SK-N-SH (cell line): Measurements from ENCODE around the gene ALDH16A1. TPM values are rescaled to one million over a fixed set of nuclear protein-coding genes. Genes with fewer than 3 reads are reported as not detected.

Experiments
- CTCF ChIA-PET: fragments of 300-600, 350-600 bp; formaldehyde crosslinking; extraction: SDS; loops from one replicate; lab custom pipeline; 2021; lab: Yijun Ruan, JAX
- POLR2A ChIA-PET: fragments of 350-600 bp; sonication (Branson Sonifier 250); formaldehyde crosslinking; extraction: SDS; loops from one replicate; lab custom pipeline; 2020; ENCODE audit warnings: antibody characterized with exemption, inconsistent platforms; lab: Yijun Ruan, JAX
- DNase-seq: peaks from one replicate; pipeline ENCODE4 v3.0.0; 2012
- H2AFZ ChIP-seq: fragments of 200-600 bp; sonication (generic); 2 replicates; pipeline ENCODE4 v1.8.1; 2016; ENCODE audit warnings: antibody characterized with exemption, mild to moderate bottlenecking, low read depth
- H3F3A ChIP-seq: fragments of 200-600 bp; sonication (generic); replicated peaks from 2 replicates; pipeline ENCODE3; 2016; ENCODE audit warnings: antibody characterized with exemption, mild to moderate bottlenecking; ENCODE audit not compliant: insufficient read depth
- H3K27ac ChIP-seq, 2 experiments: fragments of 200-500 bp in 1 of 2; fragments of 200-600 bp in 1 of 2; sonication (Bioruptor generic) in 1 of 2; sonication (generic), shearing (Covaris generic) in 1 of 2; 2 replicates each; pipeline versions ENCODE4 v1.5.1 to v1.6.1; 2014 to 2016; ENCODE audit warnings: low read depth in 2 of 2, inconsistent platforms in 1 of 2, low read length in 1 of 2, mild to moderate bottlenecking in 1 of 2, mixed read lengths in 1 of 2
- H3K27me3 ChIP-seq: fragments of 200-600 bp; sonication (generic), shearing (Covaris generic); 2 replicates; pipeline ENCODE4 v1.6.1; 2016; ENCODE audit warnings: mixed run types; ENCODE audit not compliant: insufficient read depth
- H3K36me3 ChIP-seq, 2 experiments: fragments of 200-500 bp in 1 of 2; fragments of 200-600 bp in 1 of 2; sonication (Bioruptor generic) in 1 of 2; sonication (generic) in 1 of 2; replicated peaks in 1 of 2; 2 replicates each; pipeline versions ENCODE3 to v1.5.1; 2014 to 2016; ENCODE audit warnings: low read length in 1 of 2, mild to moderate bottlenecking in 1 of 2; ENCODE audit not compliant: insufficient read depth in 2 of 2, control insufficient read depth in 1 of 2
- H3K4me1 ChIP-seq, 2 experiments: fragments of 200-500 bp in 1 of 2; fragments of 200-600 bp in 1 of 2; sonication (Bioruptor generic) in 1 of 2; sonication (generic), shearing (Covaris generic) in 1 of 2; 2 replicates each; pipeline versions ENCODE4 v1.5.1 to v1.6.1; 2014 to 2016; ENCODE audit warnings: low read depth in 1 of 2, low read length in 1 of 2, mixed run types in 1 of 2; ENCODE audit not compliant: insufficient read depth in 2 of 2, control insufficient read depth in 1 of 2
- H3K4me2 ChIP-seq: fragments of 200-600 bp; sonication (generic), shearing (Covaris generic); 2 replicates; pipeline ENCODE4 v1.6.1; 2017; ENCODE audit warnings: mixed run types
- H3K4me3 ChIP-seq, 2 experiments: fragments of 200-500 bp in 1 of 2; fragments of 200-600 bp in 1 of 2; sonication (Bioruptor generic) in 1 of 2; sonication (generic), shearing (Covaris generic) in 1 of 2; 2 replicates each; pipeline versions ENCODE4 v1.5.1 to v1.8.1; 2014 to 2016; ENCODE audit warnings: low read depth in 2 of 2, inconsistent platforms in 1 of 2, low read length in 1 of 2, mild to moderate bottlenecking in 1 of 2, mixed read lengths in 1 of 2, moderate library complexity in 1 of 2
- H3K79me2 ChIP-seq: fragments of 200-600 bp; sonication (generic); 2 replicates; pipeline ENCODE4 v1.8.1; 2017; ENCODE audit warnings: mild to moderate bottlenecking; ENCODE audit not compliant: insufficient read depth
- H3K9ac ChIP-seq: fragments of 200-600 bp; sonication (generic); 2 replicates; pipeline ENCODE4 v1.6.1; 2017; ENCODE audit warnings: mixed run types
- H3K9me2 ChIP-seq: fragments of 200-600 bp; sonication (generic); 2 replicates; pipeline ENCODE4 v1.6.1; 2017; ENCODE audit warnings: mixed run types
- H3K9me3 ChIP-seq: fragments of 200-600 bp; sonication (generic); 2 replicates; pipeline ENCODE4 v1.6.1; 2017; ENCODE audit warnings: mixed run types, mild to moderate bottlenecking, moderate library complexity
- H4K20me1 ChIP-seq: fragments of 200-600 bp; sonication (generic); 2 replicates; pipeline ENCODE4 v1.6.1; 2017; ENCODE audit warnings: mild to moderate bottlenecking, mixed run types; ENCODE audit not compliant: insufficient read depth
- CHD2 ChIP-seq: fragments of 150-350 bp; IDR thresholded peaks from 2 replicates; pipeline ENCODE4 v1.6.1; 2018; ENCODE audit warnings: low read length; ENCODE audit not compliant: partially characterized antibody
- CTCF ChIP-seq: fragments of 200-600 bp; sonication (generic); IDR thresholded peaks from 2 replicates; pipeline ENCODE4 v1.6.1; 2017; ENCODE audit warnings: antibody characterized with exemption, mild to moderate bottlenecking, moderate library complexity
- ELF1 ChIP-seq: IDR thresholded peaks from 2 replicates; pipeline ENCODE4 v1.4.0; 2012
- EP300 ChIP-seq, 2 experiments: IDR thresholded peaks; 2 replicates each; pipeline versions ENCODE4 v1.4.0 to v1.6.1; 2012; ENCODE audit warnings: borderline replicate concordance in 1 of 2, low read depth in 1 of 2, low read length in 1 of 2
- FOXJ3 ChIP-seq: sonication (generic); formaldehyde crosslinking; IDR thresholded peaks from 2 replicates; pipeline ENCODE4 v1.5.1; 2020; ENCODE audit warnings: mild to moderate bottlenecking, missing genetic modification reagents
- GABPA ChIP-seq: IDR thresholded peaks from 2 replicates; pipeline ENCODE4 v1.4.0; 2012; ENCODE audit warnings: low read depth, mild to moderate bottlenecking
- MXI1 ChIP-seq: IDR thresholded peaks from 2 replicates; pipeline ENCODE4 v1.6.1; 2012; ENCODE audit warnings: mild to moderate bottlenecking, low read depth, low read length, improper control_type of control experiment
- POLR2AphosphoS5 ChIP-seq: IDR thresholded peaks from 2 replicates; pipeline ENCODE4 v1.6.1; 2012; ENCODE audit warnings: low read depth, low read length
- RFX5 ChIP-seq: IDR thresholded peaks from 2 replicates; pipeline ENCODE4 v1.6.1; 2012; ENCODE audit warnings: mild to moderate bottlenecking, improper control_type of control experiment, low read length
- SIN3A ChIP-seq: IDR thresholded peaks from 2 replicates; pipeline ENCODE4 v1.6.1; 2012; ENCODE audit warnings: low read depth, mild to moderate bottlenecking, low read length, moderate library complexity, borderline replicate concordance
- WGBS: methylation state at CpG from one replicate; pipeline ENCODE4 v1.1.6; 2017; ENCODE audit warnings: low lambda C conversion rate; 5-methylcytosine and 5-hydroxymethylcytosine counted together
- polyA plus RNA-seq, 3 experiments: library from polyadenylated mRNA; depleted of rRNA; stranded (reverse); fragments of >200 nt; gene quantifications; 2 replicates each; pipeline ENCODE4 v1.2.3, GENCODE V29; 2012
- TF ChIP-seq, protein P1 (sequence below): IDR thresholded peaks from 2 replicates; pipeline ENCODE4 v1.4.0; 2012; ENCODE audit warnings: low read depth

The ALDH16A1 gene
- polyA plus RNA-seq, 1 of the 3 experiments (the other 2 are of a cell fraction): 15.7 TPM

- TF ChIP-seq MXI1 (peak; percentile 51), EP300 (IDR thresholded peaks at IDR 0.05; ENCODE audit: borderline replicate concordance in 1 of 2, low read depth in 1 of 2, low read length in 1 of 2) (no peak), POLR2AphosphoS5 (peak; percentile 100), SIN3A (peak; percentile 94; the same call in 1 of the 2 replicates), RFX5 (peak; percentile 78), CHD2 (peak; percentile 88)
Measured at GRCh38 chr19:49487277-49488045, 34.4 kb downstream of the ALDH16A1 start, which contains the start of gene RPL13A (continued).

DNA sequence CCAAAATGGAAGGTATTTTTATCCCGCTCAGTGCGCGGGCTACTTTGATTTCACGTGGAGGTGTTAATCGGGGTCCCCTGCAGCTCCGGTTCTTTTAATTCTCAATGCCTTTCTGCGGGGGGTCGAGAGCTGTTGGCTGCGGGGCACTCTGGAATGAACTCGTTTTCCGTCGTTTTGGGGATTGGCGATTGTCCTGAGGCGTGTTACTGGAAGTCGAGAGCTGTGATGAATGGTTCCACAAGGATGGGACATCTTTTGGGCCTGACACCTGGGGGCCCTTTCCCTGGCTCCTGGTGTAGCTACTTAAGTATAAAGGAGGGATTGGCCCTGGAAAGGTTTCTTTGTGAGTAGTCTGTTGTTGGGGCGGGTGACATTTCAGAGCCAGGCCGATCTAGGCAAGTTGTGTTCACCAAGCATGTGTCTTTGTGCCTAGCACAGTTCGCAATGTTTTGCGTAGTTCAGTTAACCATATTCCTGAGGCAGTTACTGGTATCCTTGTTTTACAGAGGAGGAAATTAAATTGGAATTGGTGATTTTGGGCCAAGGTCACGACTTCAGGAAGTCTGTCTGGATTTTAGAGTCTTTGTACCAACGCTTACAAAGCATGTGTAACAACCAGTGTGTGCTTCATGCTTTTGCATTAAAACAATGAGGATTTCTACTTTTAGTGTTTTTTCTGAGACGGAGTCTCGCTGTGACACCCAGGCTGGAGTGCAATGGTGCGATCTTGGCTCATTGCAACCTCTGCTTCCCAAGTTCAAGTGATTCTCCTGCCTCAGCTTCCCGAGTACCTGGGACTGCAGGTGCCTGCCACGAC lies 35.2 kb downstream of the ALDH16A1 start:
- Histone ChIP-seq H3K27me3 (no peaks in the 10 kb centered on the region), H3K4me2 (peak overlapping the region; percentile 92), H3K9me3 (no peaks in the 10 kb centered on the region), H3K4me1 (peaks cover 0 to 21% of the 10 kb centered on the region in 2 experiments; a peak in 1 of 4 replicates), H3K36me3 (peaks cover 36 to 48% of the 10 kb centered on the region in 2 experiments), H3K9ac (peak overlapping the region; percentile 98), H3K4me3 (peak overlapping the region; percentile 86 to 92), H4K20me1 (peaks cover 32% of the 10 kb centered on the region), H3K79me2 (peaks cover 38% of the 10 kb centered on the region), H3K9me2 (no peaks in the 10 kb centered on the region), H3F3A (peaks cover 51% of the 10 kb centered on the region), H2AFZ (no peak overlapping the region), H3K27ac (peak overlapping the region; percentile 80 to 88)
- TF ChIP-seq GABPA: no peak
- TF ChIP-seq POLR2AphosphoS5: peak; percentile 34; the same call in 1 of the 2 replicates
- no peak for TF ChIP-seq FOXJ3 (CRISPR knock-in tag)
- no peak for TF ChIP-seq CTCF
- TF ChIP-seq, protein P1, sequence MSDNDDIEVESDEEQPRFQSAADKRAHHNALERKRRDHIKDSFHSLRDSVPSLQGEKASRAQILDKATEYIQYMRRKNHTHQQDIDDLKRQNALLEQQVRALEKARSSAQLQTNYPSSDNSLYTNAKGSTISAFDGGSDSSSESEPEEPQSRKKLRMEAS: no peak
- no peak for TF ChIP-seq ELF1
- POLR2A ChIA-PET: interaction anchor here (0.6 to 1.1 kb wide), 5 partner anchors 8 to 112 kb away, joined by 3 to 6 read pairs (median 4); partner anchors contain the start of gene RPS11
- WGBS: 0% methylated on average over 21 of the region's 26 CpGs
- no peak for DNase-seq
- CTCF ChIA-PET: interaction anchor here (0.7 to 3.4 kb wide), 8 partner anchors 9 to 82 kb away, joined by 3 to 12 read pairs (median 4); no protein-coding TSS in a partner anchor
